AG04449 (cell line): Measurements from ENCODE around the gene TSPAN15.
"Not testable (repeated sequence)": the region's sequence is repeated elsewhere in the genome, so short reads cannot be mapped to it uniquely, and the experiment has no call there.

Experiments used
- CTCF ChIA-PET: fragments of 350-600 bp; formaldehyde crosslinking; extraction: SDS; loops from one replicate; lab custom pipeline; 2021; ENCODE audit warnings: antibody characterized with exemption; lab: Yijun Ruan, JAX
- POLR2A ChIA-PET: fragments of 400-600, 350-600 bp; formaldehyde crosslinking; extraction: SDS; loops from one replicate; lab custom pipeline; 2020; ENCODE audit warnings: antibody characterized with exemption, inconsistent platforms; lab: Yijun Ruan, JAX
- DNase-seq: peaks from one replicate; pipeline ENCODE4 v3.0.0-alpha.2; 2010; ENCODE audit warnings: low read depth, low spot score
- H3K4me3 ChIP-seq: 2 replicates; pipeline ENCODE4 v1.5.1; 2011; ENCODE audit warnings: low read depth, mild to moderate bottlenecking, control low read depth, low read length
- CTCF ChIP-seq: IDR thresholded peaks from one replicate; pipeline ENCODE4 v1.5.1; 2011; ENCODE audit warnings: mild to moderate bottlenecking, moderate library complexity, low read length, control low read depth, inconsistent platforms; ENCODE audit not compliant: insufficient read depth; ENCODE audit errors: missing control alignments

TSPAN15 gene

DNA sequence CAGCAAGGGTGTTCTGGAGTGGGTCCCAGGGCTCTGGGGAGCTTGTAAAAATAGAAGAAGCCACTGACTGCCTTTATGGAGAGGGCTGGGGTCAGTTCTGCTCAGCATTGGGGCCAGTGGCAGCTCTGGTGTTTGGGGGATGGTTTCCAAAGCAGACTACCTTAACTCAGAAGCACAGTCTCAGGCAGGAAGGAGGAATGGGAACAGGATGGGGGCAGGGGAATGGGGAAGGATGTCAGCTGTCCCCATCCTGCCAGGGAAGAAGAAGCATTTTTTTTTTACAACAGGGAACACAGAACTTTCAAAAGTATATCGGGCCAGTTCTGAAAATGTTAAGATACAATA is 28.8 kb downstream of the TSPAN15 start:
- no peak for DNase-seq
- no peak overlapping the region for H3K4me3 ChIP-seq
- ChIA-PET CTCF (interaction anchor here (0.8 to 1.6 kb wide), 3 partner anchors 48 to 73 kb away, joined by 3 to 4 read pairs (median 3); no protein-coding TSS in a partner anchor), POLR2A (no interaction called here)
- no peak for TF ChIP-seq CTCF

DNA sequence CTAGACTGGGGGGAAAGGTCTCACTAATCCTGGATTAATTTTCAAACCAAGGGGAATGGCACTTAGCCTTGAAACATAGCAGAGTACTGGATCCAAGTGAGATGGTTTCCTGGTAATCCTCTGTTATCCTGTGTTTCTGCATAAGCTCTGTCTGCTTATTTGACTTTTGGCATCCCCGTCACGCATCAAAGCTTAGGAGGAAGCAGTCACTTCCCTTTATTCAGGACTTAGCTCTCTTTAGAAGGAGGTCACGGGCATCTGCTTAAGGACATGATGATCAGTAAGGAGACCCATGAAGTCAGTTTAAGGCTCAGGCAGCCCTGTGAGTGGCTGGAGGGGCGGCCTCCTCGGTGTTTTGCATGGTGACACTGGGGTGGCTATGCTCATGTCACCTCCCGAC is 30.0 kb downstream of the TSPAN15 start:
- CTCF ChIA-PET: interaction anchor here (0.6 kb wide), 1 partner anchor 65 kb away, joined by 3 read pairs; the partner anchor contains the start of gene TACR2
- TF ChIP-seq CTCF: no peak
- H3K4me3 ChIP-seq: no peak overlapping the region
- POLR2A ChIA-PET: no interaction called here
- no peak for DNase-seq

DNA sequence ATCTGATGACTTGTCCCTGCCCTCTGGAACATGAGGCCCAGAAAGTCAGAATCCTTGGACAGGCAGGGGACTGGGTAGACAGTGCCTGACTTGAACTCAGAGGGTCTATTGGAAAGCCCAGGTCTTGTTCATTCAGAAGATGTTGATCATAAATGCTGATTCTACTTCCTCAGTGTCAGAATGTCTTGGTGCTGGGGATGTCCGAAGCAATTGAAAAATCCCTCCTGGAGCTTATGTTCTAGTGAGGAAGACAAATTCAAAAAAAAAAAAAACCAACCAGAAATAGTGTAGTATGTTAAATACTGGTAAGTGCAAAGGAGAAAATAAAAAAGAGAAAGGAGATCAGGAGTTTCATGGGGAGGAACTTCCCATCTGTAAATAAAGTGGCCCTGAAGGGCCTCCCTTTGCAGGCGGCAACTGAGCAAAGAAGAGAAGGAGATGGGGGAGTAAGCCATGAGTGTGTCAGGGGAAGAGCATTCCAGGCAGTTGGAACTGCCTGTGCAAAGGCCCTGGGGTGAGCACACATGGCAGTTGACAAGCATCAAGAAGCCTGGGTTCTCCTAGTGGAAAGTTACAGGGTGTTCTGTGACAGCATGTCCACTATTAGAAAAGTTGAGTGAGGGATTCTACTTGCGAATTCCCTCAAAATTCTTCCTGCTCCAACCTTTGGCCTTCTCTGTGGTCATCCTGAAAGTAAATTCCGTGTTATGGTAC is 30.7 kb downstream of the TSPAN15 start:
- DNase-seq: no peak
- ChIA-PET POLR2A (no interaction called here), CTCF (interaction anchor here (0.6 kb wide), 1 partner anchor 65 kb away, joined by 3 read pairs; the partner anchor contains the start of gene TACR2)
- H3K4me3 ChIP-seq: no peak overlapping the region
- no peak for TF ChIP-seq CTCF

- no peak overlapping the region for H3K4me3 ChIP-seq
- no peak for TF ChIP-seq CTCF
- no peak for DNase-seq
- ChIA-PET CTCF (interaction anchor here (0.5 to 1.9 kb wide), 7 partner anchors 15 to 76 kb away, joined by 3 to 5 read pairs (median 4); no protein-coding TSS in a partner anchor), POLR2A (interaction anchor here (0.6 kb wide), 1 partner anchor 525 kb away, joined by 3 read pairs; no protein-coding TSS in a partner anchor)
Observed at GRCh38 chr10:69483963-69484362, 32.7 kb downstream of the TSPAN15 start.

DNA sequence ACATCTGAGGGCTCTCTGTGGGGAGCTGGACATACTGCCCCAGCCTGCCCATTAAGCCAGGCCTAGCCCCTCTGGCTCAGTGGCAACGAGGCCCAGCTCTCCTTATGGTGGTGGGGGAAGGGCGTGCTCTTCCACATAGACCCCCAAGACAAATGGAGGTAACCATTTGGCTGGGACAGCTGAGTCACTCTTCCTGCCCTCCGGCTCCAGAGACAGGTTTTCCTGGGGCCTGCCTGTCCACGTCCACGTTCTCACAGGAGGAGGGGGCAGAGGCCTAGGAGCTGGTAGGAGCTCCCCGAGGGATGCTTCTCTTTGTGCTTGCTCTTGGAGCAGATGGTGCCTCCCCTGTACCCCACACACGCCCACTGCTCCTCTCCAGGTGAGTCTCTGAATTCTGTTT is 33.5 kb downstream of the TSPAN15 start:
- ChIA-PET POLR2A (no interaction called here), CTCF (interaction anchor here (1.4 to 1.7 kb wide), 4 partner anchors 30 to 76 kb away, joined by 3 to 5 read pairs (median 4); no protein-coding TSS in a partner anchor)
- no peak for DNase-seq
- no peak for TF ChIP-seq CTCF
- no peak overlapping the region for H3K4me3 ChIP-seq

- ChIA-PET CTCF (no interaction called here), POLR2A (no interaction called here)
- no peak for DNase-seq
- TF ChIP-seq CTCF: no peak
- no peak overlapping the region for H3K4me3 ChIP-seq
Observed at GRCh38 chr10:69486922-69487730, 35.9 kb downstream of the TSPAN15 start.

DNA sequence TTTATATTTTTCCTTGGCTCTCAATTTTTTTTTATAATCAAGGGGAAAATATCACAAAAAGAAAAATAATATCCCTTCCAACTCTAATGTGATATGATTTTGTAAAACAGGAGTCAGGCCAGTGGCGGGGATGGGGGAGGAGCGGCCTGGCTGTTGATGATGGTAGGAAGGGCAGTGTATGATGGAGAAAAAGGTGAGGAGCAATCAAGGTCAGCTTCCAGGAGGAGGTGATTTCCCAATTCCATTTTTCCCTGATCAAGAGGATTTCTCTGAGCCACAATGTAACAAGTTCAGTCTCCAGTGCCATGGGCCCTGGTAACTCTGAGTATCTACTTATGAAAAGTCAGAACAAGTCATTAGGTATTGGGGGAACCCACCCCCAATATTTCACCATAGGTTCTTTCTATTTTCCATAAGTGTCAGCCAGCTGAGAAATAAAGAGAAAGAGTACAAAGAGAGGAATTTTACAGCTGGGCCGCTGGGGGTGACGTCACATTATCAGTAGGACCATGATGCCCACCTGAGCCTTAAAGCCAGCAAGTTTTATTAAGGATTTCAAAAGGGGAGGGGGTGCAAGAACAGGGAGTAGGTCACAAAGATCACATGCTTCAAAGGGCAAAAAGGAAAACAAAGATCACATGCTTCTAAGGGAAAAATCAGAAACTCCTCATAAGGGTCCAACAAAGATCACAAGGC is 37.0 kb downstream of the TSPAN15 start:
- CTCF ChIA-PET, POLR2A ChIA-PET, H3K4me3 ChIP-seq, DNase-seq: not testable (repeated sequence)

- CTCF ChIA-PET, POLR2A ChIA-PET, DNase-seq, H3K4me3 ChIP-seq: not testable (repeated sequence)
Observed at GRCh38 chr10:69488856-69489255, 37.6 kb downstream of the TSPAN15 start.
